ENCODE results near the gene EYA3. TPM values are rescaled to one million over a fixed set of nuclear protein-coding genes. Genes with fewer than 3 reads are reported as not detected.

EYA3 gene
- total RNA-seq, 4 donors from 2014 or later, result 9.6 to 15.5 (median 12.6) TPM

DNA sequence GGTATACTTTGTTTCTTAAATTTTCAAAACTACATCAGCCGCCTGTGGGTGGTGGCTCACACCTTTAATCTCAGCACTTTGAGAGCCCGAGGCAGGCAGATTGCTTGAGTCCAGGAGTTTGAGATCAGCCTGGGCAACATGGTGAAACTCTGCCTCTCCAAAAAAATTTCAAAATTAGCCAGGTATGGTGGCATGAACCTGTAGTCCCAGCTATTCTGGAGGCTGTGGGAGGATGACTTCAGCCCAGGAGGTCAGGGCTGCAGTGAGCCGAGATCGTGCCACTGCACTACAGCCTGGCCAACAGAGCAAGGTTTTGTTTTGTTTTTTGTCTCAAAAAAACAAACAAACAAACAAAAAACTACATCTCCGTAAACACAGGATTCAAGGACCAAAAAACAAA, 3.3 kb downstream of the EYA3 start:
- TF ChIP-seq, protein P1, sequence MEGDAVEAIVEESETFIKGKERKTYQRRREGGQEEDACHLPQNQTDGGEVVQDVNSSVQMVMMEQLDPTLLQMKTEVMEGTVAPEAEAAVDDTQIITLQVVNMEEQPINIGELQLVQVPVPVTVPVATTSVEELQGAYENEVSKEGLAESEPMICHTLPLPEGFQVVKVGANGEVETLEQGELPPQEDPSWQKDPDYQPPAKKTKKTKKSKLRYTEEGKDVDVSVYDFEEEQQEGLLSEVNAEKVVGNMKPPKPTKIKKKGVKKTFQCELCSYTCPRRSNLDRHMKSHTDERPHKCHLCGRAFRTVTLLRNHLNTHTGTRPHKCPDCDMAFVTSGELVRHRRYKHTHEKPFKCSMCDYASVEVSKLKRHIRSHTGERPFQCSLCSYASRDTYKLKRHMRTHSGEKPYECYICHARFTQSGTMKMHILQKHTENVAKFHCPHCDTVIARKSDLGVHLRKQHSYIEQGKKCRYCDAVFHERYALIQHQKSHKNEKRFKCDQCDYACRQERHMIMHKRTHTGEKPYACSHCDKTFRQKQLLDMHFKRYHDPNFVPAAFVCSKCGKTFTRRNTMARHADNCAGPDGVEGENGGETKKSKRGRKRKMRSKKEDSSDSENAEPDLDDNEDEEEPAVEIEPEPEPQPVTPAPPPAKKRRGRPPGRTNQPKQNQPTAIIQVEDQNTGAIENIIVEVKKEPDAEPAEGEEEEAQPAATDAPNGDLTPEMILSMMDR (IDR thresholded peaks at IDR 0.05; ENCODE audit: low read depth), result no peak

DNA sequence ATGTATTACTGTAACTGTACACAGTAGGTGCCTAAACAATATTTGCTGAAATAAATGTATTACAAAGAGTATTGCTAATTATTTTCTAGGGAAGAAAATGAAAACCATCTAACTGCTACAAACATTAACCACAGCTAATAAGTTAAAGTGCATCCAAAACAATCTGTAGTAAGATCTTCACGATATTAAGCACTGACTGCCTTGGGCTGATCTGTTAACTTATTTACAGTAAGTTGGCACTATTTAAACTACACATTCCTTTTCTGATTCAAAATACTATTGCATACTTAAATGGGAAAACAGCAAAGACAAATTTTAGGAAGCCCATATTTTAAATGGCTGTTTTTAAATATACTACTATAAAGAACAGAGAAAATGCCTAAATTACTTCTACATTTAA, 4.5 kb downstream of the EYA3 start:
- TF ChIP-seq, protein P1 (IDR thresholded peaks at IDR 0.05; ENCODE audit: low read depth), result no peak

DNA sequence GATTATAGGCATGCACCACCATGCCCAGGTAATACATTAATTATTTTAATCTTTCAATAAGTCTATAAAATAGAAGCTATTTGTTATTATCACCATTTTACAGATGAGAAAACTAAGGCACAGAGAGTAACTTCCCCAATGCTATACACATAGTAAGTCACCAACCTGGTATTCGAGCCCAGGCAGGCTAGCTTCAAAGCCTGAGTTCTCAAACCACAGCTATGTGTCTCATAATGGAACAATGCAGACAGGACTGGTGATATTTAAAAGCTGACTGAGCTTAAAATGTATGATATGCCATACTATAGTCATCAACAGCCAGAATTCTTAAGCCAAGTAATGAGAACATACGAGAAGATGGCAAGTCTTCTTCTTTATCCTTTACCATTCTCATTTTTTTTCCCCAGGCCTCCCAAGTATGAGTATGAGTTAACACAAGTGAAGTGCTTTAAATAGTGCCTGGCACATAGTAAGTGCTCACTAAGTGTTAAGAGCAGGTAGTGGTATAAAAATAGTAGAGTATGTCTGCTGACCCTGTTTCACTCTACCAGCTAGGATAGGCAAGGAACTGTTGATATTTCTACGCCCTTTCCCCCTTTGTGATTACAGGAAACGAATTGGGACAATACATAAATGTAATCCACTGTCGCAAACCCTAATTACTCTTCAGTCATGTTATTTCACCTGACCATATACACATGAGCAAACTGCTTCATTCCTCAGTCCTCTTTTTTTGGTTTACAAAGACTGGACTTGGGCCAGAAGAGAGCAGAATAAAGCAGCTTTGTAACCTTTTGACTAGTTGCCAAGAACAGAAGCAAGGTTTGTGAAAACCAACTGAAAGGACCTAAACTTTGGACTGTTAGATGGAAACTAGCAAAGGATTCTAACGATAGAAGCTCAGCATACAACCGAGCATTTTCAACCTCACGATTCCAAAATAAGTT, 9.5 kb downstream of the EYA3 start:
- TF ChIP-seq, protein P1 (IDR thresholded peaks at IDR 0.05; ENCODE audit: low read depth), result no peak

DNA sequence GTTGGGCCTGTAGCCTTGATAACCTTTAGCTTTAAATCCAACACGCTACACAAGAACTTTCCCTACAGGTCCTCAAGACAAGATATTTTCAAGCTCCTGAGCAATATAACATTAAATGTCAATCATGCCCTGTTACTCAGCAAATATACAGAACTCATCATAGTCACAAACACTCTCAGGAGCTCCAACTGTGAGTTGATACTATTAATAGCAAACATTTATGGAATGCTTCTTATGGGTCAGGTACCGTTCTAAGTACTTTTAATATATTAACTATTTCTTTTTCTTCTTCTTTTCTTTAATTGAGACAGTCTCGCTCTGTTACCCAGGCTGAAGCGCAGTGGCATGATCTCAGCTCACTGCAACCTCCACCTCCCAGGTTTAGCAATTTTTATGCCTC, 10.1 kb downstream of the EYA3 start:
- TF ChIP-seq, protein P1 (IDR thresholded peaks at IDR 0.05; ENCODE audit: low read depth), result no peak

DNA sequence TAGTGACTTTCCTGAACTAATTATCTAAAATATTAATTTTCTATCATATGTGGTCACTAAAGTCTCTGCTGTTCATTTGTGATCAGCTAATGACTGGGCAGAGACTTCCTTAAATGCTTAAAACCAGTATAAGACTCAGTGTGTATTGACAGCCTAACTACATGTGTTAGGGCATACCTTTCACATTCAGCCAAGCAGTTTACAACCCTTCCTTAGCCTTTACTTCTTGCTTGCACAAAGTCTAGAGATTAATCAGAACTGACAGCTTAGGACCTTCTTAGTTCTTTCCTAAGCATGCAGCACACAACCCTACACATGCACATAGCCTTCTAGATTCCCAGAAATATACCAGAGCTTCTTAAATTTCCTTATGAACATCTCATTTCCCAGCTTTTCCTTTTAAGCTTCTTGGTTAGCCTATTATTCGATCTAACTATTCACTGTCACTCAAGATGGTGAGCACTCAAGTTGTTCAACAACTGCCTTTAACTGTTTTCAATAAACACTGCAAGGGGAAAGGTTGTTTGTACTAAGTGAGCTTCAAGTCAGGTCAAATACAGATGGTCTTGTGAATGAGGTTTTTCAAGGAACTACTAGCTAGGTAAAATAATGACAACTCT, 13.4 kb downstream of the EYA3 start:
- TF ChIP-seq, protein P1 (IDR thresholded peaks at IDR 0.05; ENCODE audit: low read depth), result no peak

DNA sequence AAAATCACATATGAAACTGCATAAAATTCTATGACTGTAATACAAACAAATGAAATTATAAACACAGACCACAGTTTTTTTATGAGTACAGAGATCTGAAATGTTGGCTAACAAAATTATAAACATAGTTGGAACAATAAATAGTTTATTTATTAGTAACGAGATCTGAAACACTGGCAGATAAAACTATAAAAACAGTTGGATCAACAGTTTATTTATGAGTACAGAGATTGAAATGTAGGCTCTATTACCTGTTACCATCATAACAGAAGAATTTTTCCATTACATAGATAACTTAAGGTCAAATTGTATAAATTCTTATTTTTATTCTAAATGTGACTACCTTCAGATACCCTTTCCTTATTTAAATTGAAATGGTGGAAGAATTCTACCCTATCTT, 14.5 kb downstream of the EYA3 start:
- TF ChIP-seq, protein P1 (IDR thresholded peaks at IDR 0.05; ENCODE audit: low read depth), result no peak

DNA sequence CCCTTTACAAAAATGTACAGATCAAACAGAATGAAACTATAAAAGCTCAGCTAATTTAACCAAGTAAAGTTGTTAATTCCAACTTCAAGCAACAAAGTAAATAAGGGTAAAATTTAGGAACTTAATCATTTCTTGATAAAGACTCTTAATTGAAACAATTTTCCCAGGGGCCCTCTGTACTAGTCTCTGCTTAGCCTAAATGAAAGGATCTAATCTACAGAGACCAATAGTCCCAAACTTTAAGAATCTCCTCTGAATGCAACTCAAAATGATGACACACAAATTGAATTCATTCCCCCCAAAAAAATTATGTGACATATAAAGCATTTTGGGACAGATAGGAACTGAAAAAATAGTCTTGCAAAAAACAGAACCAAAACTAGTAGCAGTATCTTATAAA, 16.6 kb downstream of the EYA3 start:
- TF ChIP-seq, protein P1 (IDR thresholded peaks at IDR 0.05; ENCODE audit: low read depth), result no peak

All from subcutaneous adipose tissue (tissue), 4 donors.